ENCODE results near the gene MAFF.

GRCh38 chr22:38189104-38189503 lies 12.7 kb upstream of the MAFF start:
- TF ChIP-seq POLR2A (IDR thresholded peaks at IDR 0.05; ENCODE audit: low read depth), result no peak
- no peak for TF ChIP-seq POLR2AphosphoS5 (IDR thresholded peaks at IDR 0.05)
- TF ChIP-seq CTCF (IDR thresholded peaks at IDR 0.05), result no peak
- no peak for TF ChIP-seq EP300 (IDR thresholded peaks at IDR 0.05)

Data from esophagus muscularis mucosa (tissue), 4 donors.